NOMO-1 treated with DMSO at 0.1 percent for 48 hours (cell line): ENCODE data around the gene KLRF1.
A peak's percentile ranks its signal among the peaks of the same experiment; 100 is the strongest.
"Not testable (repeated sequence)": the region's sequence is repeated elsewhere in the genome, so short reads cannot be mapped to it uniquely, and the experiment has no call there.

Experiments used
- DNase-seq: peaks from one replicate; lab custom pipeline; 2025; ENCODE audit not compliant: unreplicated experiment; lab: John Stamatoyannopoulos, UW

Gene KLRF1

GRCh38 chr12:9869307-9870161, 42.3 kb downstream of the KLRF1 start, which contains the start of gene CLEC2B:
Gene CLEC2B, minus strand, starts transcription at chr12:9869354.
- DNase-seq, result peak; percentile 75

DNA sequence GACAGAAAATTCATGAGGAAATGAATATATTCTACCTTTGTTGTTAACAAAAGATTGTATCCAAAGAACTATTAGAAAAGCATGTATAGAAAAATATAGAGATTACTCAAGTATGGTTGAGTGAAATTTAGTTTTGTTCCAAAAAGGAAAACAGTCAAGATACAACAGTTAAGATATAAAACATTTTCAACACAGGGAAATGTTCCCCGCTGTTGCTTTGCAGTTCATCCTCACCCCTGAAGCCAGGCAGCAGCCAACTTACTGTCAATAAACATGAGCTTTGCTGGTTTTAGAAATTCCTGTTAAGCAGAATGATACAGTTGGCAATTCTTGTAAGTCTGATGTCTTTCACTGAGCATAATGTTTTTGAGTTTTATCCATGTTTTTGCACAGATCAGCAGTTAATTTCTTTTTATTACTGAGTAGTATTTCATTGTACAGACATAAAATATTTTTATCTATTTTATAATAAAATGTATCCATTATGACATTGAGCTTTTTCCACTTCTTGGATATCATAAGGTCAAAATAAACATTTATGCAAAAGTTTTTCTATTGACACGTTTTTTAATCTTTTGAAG, 43.1 kb downstream of the KLRF1 start:
- DNase-seq, result no peak

DNA sequence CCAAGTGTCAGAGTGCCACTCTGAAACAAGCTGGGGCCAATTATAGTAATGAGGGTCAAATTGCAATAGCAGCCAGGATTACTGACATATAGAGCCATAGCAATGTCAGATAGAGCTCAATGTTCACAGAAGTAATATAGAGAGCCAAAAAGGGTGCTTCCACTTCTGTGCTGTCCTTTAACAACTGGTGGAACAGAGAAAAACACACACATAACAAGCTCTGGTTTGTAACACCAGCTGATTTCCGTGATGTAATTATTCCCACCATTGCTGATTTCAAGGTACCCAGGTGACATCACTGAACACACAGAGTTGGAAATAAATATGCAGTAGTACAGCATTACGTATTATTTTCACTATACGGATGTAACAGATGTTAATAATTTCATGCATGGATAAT, 44.9 kb downstream of the KLRF1 start:
- DNase-seq, result no peak

DNA sequence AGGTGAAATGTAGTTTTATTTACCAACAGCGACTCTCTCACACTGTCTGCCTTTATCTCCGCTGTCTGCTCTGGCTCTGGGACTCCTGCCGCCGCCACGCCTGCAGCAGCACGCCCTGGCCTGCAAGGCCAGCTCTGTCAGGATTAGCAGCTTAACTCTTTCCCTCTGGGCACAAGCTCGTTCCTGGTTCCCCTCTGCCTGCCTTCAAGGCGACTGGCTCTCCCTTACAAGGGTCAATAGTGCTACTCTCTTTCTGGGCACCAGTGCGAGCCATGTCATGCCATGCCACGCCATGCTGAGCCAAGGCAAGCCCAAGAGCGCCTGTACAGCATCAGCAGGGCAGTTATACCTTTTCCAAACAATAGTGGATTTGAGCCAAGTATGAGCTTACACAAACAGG, 45.5 kb downstream of the KLRF1 start:
- DNase-seq, result no peak

- DNase-seq, result not testable (repeated sequence)
These were observed 48.8 kb downstream of the KLRF1 start for GRCh38 chr12:9876120-9876519.

DNA sequence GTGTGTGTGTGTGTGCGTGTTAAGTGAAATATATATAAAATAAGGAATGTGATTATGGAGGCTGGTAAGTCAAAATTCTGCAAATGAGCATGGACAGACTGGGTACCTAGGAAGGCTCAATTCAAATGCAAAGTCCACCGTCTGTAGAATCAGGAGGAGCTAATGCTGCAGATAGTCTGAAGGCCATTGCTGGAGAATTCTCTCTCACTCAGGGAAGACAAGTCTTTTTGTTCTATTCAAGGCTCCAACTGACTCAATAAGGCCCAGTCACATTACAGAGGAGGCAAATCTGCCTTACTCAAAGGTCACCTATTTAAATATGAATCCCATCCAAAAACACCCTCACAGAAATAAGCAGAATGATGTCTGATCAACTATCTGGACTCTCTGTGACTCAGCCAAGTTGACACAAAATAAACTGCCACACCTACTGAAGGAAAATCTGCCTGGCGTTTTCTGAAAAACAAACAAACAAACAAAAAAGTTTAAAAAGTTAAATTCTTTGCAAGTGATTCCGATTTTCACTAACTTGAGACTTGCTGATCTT, 53.3 kb downstream of the KLRF1 start:
- no peak for DNase-seq

DNA sequence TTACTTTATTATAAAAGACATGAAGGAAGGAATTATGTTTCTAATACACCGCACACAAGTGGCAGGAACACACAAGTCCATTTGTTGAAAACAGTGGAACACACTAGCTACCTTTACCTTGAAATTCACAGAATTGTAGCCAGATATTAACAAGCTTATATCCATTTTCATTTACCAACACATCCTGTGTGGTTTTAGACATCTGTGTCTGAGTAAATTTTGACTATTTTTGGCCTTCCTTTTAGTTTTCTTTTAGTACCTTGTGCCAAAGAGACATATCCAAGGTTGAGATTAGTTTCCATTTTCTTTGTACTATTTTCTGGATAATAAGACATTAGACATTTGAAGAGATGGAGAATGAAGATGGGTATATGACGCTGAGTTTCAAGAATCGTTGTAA, 54.0 kb downstream of the KLRF1 start, which contains the start of gene KLRF2:
KLRF2 (plus strand) TSS at position 244 of the 400 bp plus-strand sequence; CDS start at position 351, 107 bp downstream.
- no peak for DNase-seq

DNA sequence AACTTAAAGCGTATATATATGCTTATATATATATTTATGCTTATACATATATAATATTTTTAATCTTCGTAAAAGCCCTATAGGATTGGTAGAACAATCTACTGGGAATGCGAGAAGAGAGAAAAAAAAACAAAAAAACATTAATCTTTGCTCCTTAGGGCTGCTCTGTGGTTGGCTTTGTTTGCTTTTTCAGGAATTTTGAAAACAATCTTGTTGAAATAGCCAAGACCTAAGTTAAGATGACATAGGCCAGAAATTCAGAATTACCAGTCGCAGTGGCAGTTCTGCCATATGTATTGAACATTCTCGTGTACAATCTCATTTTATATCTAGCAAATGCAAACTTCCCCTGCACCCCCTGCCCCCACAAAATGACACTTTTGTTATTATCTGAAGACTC, 54.7 kb downstream of the KLRF1 start:
- DNase-seq, result no peak

DNA sequence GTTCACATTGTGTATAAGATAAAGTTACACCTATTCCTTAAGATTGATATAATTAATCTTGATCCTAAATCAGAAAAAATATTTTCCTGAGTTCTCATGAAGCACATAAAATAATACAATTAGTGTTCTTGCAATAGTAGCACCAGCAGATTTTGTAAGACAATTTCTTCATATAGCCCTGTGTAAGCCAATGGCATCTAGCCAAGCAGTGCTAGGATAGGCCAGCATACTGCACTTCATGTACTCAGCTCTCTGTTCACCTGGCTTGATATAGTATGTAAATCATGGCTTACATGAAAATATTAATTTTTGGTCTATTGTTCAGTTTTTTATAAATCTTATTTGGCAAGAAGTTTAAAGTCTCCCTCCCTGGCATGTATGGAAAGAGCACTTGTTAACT, 55.9 kb downstream of the KLRF1 start:
- DNase-seq, result no peak

DNA sequence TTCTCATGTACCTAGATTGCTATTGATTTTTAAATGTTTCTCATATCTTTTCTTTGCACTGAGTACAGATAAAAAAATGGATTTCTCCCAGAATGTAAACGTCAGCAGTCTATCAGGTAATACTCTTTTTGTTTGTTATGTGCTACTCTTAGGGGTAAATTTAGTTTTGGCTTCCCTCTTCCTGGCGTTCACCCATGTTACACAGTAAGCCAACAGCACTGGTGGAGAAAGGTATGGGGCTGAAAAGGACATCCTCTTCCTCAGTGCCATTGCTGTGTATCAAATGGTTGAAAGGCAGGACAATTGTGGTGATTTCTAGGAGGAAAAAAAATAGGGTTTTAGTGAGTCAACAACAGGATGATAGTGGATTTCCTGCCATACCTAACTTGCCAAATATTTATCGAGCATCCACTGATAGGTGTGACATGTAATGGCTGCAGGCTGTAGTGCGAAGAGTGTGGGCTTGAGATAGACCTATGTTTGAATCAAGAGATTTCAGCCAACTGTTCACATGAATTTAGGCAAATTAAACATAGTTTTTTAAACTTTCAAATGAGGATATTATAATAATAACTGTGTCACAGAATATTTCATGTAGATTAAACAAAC, 61.5 kb downstream of the KLRF1 start:
- no peak for DNase-seq
